Adipose tissue (tissue), 3 donors: Measurements from ENCODE around the gene CXCL14. TPM values are rescaled to one million over a fixed set of nuclear protein-coding genes. Genes with fewer than 3 reads are reported as not detected.
"Not testable (repeated sequence)": the region's sequence is repeated elsewhere in the genome, so short reads cannot be mapped to it uniquely, and the experiment has no call there.

Source experiments
- H3K27ac ChIP-seq: one replicate; pipeline ENCODE4 v1.5.1; 2013; ENCODE audit warnings: low read depth, low read length
- WGBS, 3 donors: extraction: QIAGEN DNeasy Blood & Tissue Kit; methylation state at CpG; one replicate each; pipeline ENCODE4 v1.1.7; 2013; 5-methylcytosine and 5-hydroxymethylcytosine counted together
- polyA plus RNA-seq, 3 donors: library from polyadenylated mRNA; stranded (reverse); fragments of 200-250 nt; gene quantifications; one replicate each; pipeline ENCODE4 v1.2.3, GENCODE V29; 2013
- donor health status: healthy with polysubstance abuse.
- donor health status: Bipolar disorder and iron deficiency.
- donor health status: healthy.

Gene CXCL14
- polyA plus RNA-seq, 3 donors, result 3.8 to 156 (median 69.2) TPM

GRCh38 chr5:135534609-135535419, 44.0 kb downstream of the CXCL14 start:
- H3K27ac ChIP-seq, result no peak overlapping the region
- WGBS, 3 donors, result 1 to 4% (median 2%) methylated on average over 54 to 61 of the region's 61 CpGs

GRCh38 chr5:135533794-135534193, 45.0 kb downstream of the CXCL14 start:
- no peak overlapping the region for H3K27ac ChIP-seq
- 12 to 30% (median 18%) methylated on average over 3 of the region's 3 CpGs for WGBS, 3 donors

- H3K27ac ChIP-seq, result no peak overlapping the region
- WGBS, 3 donors, result 19 to 32% (median 21%) methylated on average over 3 of the region's 3 CpGs
Measured at GRCh38 chr5:135533334-135533733, 45.5 kb downstream of the CXCL14 start.

GRCh38 chr5:135529576-135529975, 49.2 kb downstream of the CXCL14 start:
- WGBS, 3 donors, result 56 to 72% (median 71%) methylated on average over 5 of the region's 5 CpGs
- H3K27ac ChIP-seq, result not testable (repeated sequence)

GRCh38 chr5:135526924-135527323, 51.9 kb downstream of the CXCL14 start:
- H3K27ac ChIP-seq, result no peak overlapping the region

- no peak overlapping the region for H3K27ac ChIP-seq
- 34 to 53% (median 43%) methylated on average over 2 of the region's 2 CpGs for WGBS, 3 donors
Measured at GRCh38 chr5:135521964-135522363, 56.8 kb downstream of the CXCL14 start.

Other genes starting within 250 kb of the CXCL14 start
- 100 to 1,000 TPM in 1 of 3 donors, 10 to 100 TPM in 2; 34.6 to 119 (median 81.0) TPM for gene MACROH2A1, start 179.8 kb downstream of the CXCL14 start, polyA plus RNA-seq
- gene DCANP1, start 131.6 kb downstream of the CXCL14 start, polyA plus RNA-seq, result not detected
- under 1 TPM in 1 of 3 donors, not detected in 2; 0.01 TPM for gene TIFAB, start 126.6 kb downstream of the CXCL14 start, polyA plus RNA-seq
- not detected for gene NEUROG1, start 43.0 kb downstream of the CXCL14 start, polyA plus RNA-seq